HL-60 (cell line): ENCODE results near the gene CUL2.

Source experiments
- DNase-seq, 2 experiments: peaks; one replicate each; pipeline ENCODE4 v3.0.0-alpha.2; 2010 to 2020; ENCODE audit warnings: low read depth in 1 of 2, low spot score in 1 of 2
- H3K27ac ChIP-seq: fragments of 250-450 bp; sonication (Bioruptor Pico); replicated peaks from 2 replicates; pipeline ENCODE4 v1.5.1; 2020; ENCODE audit warnings: mild to moderate bottlenecking, moderate library complexity
- H3K27me3 ChIP-seq: fragments of 250-450 bp; sonication (Bioruptor Pico); 2 replicates; pipeline ENCODE4 v1.5.1; 2021; ENCODE audit warnings: mild to moderate bottlenecking, moderate library complexity; ENCODE audit not compliant: insufficient read depth, poor library complexity, severe bottlenecking
- H3K4me3 ChIP-seq: replicated peaks from 2 replicates; pipeline ENCODE4 v1.5.1; 2011; ENCODE audit warnings: mild to moderate bottlenecking, control low read depth, low read length; ENCODE audit not compliant: insufficient read depth
- GABPA ChIP-seq: IDR thresholded peaks from 2 replicates; pipeline ENCODE4 v1.6.1; 2012; ENCODE audit warnings: low read depth
- POLR2AphosphoS5 ChIP-seq: IDR thresholded peaks from 2 replicates; pipeline ENCODE4 v1.6.1; 2012; ENCODE audit warnings: low read depth
- SPI1 ChIP-seq: IDR thresholded peaks from 2 replicates; pipeline ENCODE4 v1.6.1; 2012; ENCODE audit warnings: low read depth, mild to moderate bottlenecking, borderline replicate concordance
- TF ChIP-seq, protein P1 (sequence below): IDR thresholded peaks from 2 replicates; pipeline ENCODE4 v1.6.1; 2012; ENCODE audit warnings: low read depth; ENCODE audit not compliant: insufficient replicate concordance
- TF ChIP-seq, protein P2 (sequence below): IDR thresholded peaks from one replicate; pipeline ENCODE4 v1.5.1; 2011; ENCODE audit warnings: low read length, control low read depth, inconsistent platforms; ENCODE audit not compliant: insufficient read depth

Gene CUL2

DNA sequence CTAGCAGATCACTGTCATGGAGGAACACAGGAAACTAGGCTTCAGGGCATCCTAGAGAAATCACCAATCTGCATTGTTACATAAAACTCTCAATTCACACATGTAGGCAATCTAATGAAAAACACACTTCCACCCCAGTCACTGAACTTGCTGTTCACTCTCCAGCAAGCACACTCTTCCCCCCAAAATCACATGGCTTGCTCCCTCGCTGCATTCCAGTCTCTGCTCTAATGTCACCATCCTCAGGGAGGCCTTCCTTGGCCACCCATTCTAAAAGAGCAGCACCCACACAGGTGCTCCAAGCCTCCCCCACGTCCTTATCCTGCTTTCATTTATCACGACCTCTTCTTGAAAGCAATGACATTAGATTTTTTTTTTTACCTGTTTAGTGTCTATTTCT lies 19.6 kb downstream of the CUL2 start:
- Histone ChIP-seq H3K4me3 (no peak overlapping the region), H3K27ac (no peak overlapping the region), H3K27me3 (no peaks in the 10 kb centered on the region)
- no peak for DNase-seq
- TF ChIP-seq, protein P1, sequence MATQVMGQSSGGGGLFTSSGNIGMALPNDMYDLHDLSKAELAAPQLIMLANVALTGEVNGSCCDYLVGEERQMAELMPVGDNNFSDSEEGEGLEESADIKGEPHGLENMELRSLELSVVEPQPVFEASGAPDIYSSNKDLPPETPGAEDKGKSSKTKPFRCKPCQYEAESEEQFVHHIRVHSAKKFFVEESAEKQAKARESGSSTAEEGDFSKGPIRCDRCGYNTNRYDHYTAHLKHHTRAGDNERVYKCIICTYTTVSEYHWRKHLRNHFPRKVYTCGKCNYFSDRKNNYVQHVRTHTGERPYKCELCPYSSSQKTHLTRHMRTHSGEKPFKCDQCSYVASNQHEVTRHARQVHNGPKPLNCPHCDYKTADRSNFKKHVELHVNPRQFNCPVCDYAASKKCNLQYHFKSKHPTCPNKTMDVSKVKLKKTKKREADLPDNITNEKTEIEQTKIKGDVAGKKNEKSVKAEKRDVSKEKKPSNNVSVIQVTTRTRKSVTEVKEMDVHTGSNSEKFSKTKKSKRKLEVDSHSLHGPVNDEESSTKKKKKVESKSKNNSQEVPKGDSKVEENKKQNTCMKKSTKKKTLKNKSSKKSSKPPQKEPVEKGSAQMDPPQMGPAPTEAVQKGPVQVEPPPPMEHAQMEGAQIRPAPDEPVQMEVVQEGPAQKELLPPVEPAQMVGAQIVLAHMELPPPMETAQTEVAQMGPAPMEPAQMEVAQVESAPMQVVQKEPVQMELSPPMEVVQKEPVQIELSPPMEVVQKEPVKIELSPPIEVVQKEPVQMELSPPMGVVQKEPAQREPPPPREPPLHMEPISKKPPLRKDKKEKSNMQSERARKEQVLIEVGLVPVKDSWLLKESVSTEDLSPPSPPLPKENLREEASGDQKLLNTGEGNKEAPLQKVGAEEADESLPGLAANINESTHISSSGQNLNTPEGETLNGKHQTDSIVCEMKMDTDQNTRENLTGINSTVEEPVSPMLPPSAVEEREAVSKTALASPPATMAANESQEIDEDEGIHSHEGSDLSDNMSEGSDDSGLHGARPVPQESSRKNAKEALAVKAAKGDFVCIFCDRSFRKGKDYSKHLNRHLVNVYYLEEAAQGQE, result no peak
- TF ChIP-seq GABPA (no peak), SPI1 (no peak), POLR2AphosphoS5 (no peak)
- TF ChIP-seq, protein P2, sequence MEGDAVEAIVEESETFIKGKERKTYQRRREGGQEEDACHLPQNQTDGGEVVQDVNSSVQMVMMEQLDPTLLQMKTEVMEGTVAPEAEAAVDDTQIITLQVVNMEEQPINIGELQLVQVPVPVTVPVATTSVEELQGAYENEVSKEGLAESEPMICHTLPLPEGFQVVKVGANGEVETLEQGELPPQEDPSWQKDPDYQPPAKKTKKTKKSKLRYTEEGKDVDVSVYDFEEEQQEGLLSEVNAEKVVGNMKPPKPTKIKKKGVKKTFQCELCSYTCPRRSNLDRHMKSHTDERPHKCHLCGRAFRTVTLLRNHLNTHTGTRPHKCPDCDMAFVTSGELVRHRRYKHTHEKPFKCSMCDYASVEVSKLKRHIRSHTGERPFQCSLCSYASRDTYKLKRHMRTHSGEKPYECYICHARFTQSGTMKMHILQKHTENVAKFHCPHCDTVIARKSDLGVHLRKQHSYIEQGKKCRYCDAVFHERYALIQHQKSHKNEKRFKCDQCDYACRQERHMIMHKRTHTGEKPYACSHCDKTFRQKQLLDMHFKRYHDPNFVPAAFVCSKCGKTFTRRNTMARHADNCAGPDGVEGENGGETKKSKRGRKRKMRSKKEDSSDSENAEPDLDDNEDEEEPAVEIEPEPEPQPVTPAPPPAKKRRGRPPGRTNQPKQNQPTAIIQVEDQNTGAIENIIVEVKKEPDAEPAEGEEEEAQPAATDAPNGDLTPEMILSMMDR, result no peak

DNA sequence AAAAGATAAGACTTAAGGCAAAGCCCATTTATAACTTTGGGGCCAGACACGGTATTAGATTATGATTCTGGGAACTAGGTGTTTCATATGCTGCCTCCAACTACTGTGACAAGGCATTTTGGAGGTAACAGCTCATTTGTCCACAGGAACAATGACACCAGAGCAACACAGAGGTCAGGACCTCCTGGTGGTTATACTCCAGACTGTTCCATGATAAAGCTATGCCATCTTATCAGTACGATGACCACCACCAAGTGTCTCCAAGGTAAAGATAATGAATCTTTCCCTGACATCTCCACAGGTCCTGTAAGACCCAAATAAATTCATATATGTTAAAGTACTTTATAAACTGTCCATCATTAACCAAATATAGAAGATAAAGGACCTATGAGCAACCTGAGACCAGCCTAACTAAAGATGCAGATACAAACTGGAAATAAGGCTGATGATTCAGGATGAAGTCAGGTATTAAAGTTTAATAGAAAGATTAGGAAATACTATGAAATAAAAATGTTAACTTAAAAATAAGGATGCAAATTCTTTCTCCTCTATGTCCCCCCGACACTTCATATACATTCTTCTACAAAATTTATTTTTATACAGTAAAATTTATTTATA lies 26.2 kb downstream of the CUL2 start:
- Histone ChIP-seq H3K27me3 (no peaks in the 10 kb centered on the region), H3K4me3 (no peak overlapping the region), H3K27ac (no peak overlapping the region)
- no peak for DNase-seq
- no peak for TF ChIP-seq SPI1
- TF ChIP-seq POLR2AphosphoS5, result no peak
- TF ChIP-seq, protein P1, result no peak
- TF ChIP-seq, protein P2, result no peak

DNA sequence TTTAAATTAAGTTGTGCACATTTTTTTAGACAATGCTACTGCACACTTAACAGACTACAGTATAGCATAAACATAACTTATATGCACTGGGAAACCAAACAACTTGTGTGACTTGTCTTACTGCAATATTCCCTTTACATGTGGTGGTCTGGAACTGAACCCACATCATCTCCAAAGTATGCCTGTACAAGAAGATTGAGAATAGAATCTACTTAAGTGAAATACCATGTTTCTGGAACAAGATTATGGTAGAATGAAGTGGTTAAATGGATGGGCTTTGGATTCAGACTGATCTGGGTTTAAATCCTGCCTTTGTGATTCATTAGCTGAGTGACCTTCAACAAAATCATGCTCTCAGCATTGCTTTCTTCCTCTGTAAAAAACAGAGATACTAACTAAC lies 30.7 kb downstream of the CUL2 start:
- Histone ChIP-seq H3K27ac (no peak overlapping the region; the same call in 1 of the 2 replicates), H3K27me3 (no peaks in the 10 kb centered on the region), H3K4me3 (no peak overlapping the region)
- TF ChIP-seq, protein P2, result no peak
- TF ChIP-seq, protein P1, result no peak
- TF ChIP-seq POLR2AphosphoS5, result no peak
- no peak for TF ChIP-seq GABPA
- no peak for TF ChIP-seq SPI1
- DNase-seq, result no peak
